ENCODE results near the gene FBL. TPM values are rescaled to one million over a fixed set of nuclear protein-coding genes. Genes with fewer than 3 reads are reported as not detected.
A peak's percentile ranks its signal among the peaks of the same experiment; 100 is the strongest.

The FBL gene
- total RNA-seq, 1 donor from 2014 or later = 311 TPM

DNA sequence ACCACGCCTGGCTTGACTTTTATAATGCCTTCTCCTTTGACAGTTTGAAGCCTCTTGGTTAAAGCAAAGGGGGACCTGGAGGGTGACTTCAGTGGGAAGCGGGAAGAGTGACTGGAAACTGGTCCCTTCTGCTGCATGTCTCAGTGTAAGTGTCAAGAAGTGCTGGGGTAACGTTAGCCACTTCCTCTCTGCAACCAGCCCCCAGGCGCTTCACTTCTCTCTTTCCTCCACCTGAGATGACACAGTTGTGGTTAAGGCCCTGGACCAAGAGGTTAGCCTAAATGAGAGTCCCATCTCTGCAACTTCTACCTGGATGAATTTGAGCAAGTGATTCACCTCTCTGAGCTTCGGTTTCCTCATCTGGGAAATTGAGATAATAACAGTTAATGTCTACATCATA lies 51.2 kb downstream of the FBL start:
- no peak for DNase-seq (ENCODE audit: low spot score)

DNA sequence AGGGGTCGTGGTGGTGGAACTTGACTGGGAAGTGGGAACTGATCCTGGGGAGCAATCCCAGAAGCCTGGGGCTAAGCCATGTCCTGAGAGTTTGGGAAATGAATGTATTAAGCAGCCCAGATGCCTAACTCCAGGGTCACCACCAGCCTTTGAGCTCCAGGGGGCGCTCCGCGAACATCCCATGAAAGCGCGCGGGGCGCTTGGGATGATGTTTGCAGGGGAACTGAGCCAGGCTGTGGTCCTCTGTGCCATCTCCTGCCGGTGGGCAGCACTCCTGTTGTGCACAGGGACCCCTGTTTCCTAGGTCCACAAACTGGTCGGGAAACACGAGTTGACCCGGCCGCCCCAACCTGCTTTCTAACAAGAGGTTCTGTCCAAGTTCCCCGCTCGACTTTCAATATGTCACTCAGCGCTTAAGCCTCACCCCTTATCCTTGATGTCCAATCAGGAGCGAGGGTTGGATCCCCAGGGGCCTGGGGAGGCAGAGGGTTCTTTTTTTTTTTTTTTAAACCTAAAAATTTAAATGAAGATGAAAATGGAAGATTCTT lies 53.1 kb downstream of the FBL start:
- peak; percentile 62 for DNase-seq (ENCODE audit: low spot score)

- DNase-seq (ENCODE audit: low spot score) = no peak
Measured at GRCh38 chr19:39788244-39788643, 57.9 kb downstream of the FBL start.

Other genes starting within 250 kb of the FBL start
- gene LGALS13, start 243.9 kb downstream of the FBL start, total RNA-seq = not detected
- not detected for gene LGALS16, start 190.5 kb downstream of the FBL start, total RNA-seq
- gene LGALS14, start 141.9 kb downstream of the FBL start, total RNA-seq = not detected
- gene CLC, start 108.3 kb downstream of the FBL start, total RNA-seq = not detected
- not detected for gene LEUTX, start 67.5 kb downstream of the FBL start, total RNA-seq
- 19.7 TPM for gene DYRK1B, start 12.2 kb downstream of the FBL start, total RNA-seq
- gene FCGBP, start 88.3 kb upstream of the FBL start, total RNA-seq = 37.0 TPM
- 97.6 TPM for gene PSMC4, start 124.8 kb upstream of the FBL start, total RNA-seq
- 7.9 TPM for gene ZNF546, start 150.7 kb upstream of the FBL start, total RNA-seq
- gene ZNF780B, start 209.9 kb upstream of the FBL start, total RNA-seq = 38.2 TPM
- gene ZNF780A, start 244.6 kb upstream of the FBL start, total RNA-seq = 31.3 TPM

Data from ureter (tissue), 1 donor.